Fibroblast of the aortic adventitia (primary cell): ENCODE data around the gene NOTCH1. TPM values are rescaled to one million over a fixed set of nuclear protein-coding genes. Genes with fewer than 3 reads are reported as not detected.

ENCODE experiments used
- DNase-seq: peaks from one replicate; pipeline ENCODE4 v3.0.0-alpha.2; 2010; ENCODE audit warnings: low read depth
- H3K4me3 ChIP-seq: 2 replicates; pipeline ENCODE4 v1.5.1; 2011; ENCODE audit warnings: low read depth, mild to moderate bottlenecking, control low read depth, low read length, moderate library complexity
- CTCF ChIP-seq: IDR thresholded peaks from 2 replicates; pipeline ENCODE4 v1.5.1; 2011; ENCODE audit warnings: mild to moderate bottlenecking, low read length, control low read depth, inconsistent platforms; ENCODE audit not compliant: insufficient read depth
- total RNA-seq: library from RNA; depleted of rRNA; stranded (reverse); fragments of >200 nt; gene quantifications from 2 replicates; pipeline ENCODE4 v1.2.3, GENCODE V29; 2012; ENCODE audit warnings: low replicate concordance

Gene NOTCH1
- total RNA-seq, 1 donor: 8.8 TPM

GRCh38 chr9:136537896-136538598 lies 7.8 kb downstream of the NOTCH1 start:
- DNase-seq: peak; percentile 23
- no peak overlapping the region for H3K4me3 ChIP-seq
- TF ChIP-seq CTCF: no peak

DNA sequence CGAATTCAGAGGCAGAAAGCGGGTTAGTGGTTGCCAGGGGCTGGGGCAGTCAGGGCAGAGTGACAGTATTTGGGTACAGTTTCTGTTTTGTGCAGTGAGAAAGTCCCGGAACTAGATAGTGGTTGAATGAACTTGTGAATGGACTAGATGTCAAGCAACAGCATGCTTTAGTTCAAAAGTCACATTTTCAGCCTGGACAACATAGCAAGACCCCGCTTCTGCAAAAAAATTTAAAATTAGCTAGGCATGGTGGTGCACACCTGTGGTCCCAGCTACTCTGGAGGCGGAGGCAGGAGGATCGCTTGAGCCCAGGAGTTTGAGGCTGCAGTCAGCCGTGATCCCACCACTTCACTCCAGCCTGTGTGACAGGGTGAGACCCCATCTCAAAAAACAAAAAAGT lies 8.4 kb downstream of the NOTCH1 start:
- no peak for TF ChIP-seq CTCF
- no peak for DNase-seq
- no peak overlapping the region for H3K4me3 ChIP-seq

DNA sequence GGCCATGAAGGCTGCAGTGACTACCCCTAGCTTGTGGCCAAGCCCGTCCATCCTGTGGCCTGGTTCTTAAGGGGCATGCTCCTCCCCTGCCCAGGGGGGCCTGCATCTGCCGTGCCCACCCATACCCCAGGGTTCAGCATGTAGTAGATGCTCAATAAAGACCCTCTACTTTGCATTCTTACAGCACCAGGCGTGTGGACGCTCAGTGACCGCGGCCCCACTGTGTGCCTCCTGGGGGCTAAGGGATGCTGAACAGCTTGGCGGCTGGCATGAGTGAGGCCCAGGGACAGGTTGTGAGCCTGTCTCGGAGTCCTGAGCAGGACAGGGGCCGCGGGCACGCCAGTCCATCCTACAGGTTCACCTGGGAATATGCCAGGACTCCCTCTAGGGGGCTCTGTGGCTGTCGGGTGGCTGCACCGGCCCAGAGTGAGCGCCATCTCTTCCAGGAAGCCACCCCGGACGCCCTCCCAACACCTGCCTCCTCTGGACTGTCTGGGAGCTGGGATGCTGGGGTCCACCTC lies 9.1 kb downstream of the NOTCH1 start:
- DNase-seq: no peak
- no peak for TF ChIP-seq CTCF
- H3K4me3 ChIP-seq: no peak overlapping the region

- no peak overlapping the region for H3K4me3 ChIP-seq
- no peak for TF ChIP-seq CTCF
- no peak for DNase-seq
Measured at GRCh38 chr9:136536051-136536720, 9.7 kb downstream of the NOTCH1 start.

DNA sequence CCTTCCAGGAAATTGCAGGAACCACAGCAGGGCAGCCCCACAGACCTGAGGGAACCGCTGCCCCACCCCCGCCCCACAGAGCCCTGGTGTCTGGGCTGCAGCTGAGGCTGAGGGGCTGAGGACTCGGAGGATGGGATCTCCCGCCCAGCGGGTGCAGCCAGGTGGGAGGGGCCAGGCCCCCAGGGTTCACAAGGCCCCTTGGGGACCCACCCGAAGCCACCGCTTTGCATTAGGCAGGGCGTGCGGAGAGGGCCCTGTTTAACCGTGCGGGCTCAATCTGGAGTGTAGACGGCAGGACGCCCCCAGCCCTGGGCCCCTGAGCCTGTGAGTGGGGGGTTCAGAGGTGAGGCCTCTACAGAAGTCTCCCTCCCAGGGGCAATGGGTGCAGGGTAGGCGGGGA lies 10.8 kb downstream of the NOTCH1 start:
- H3K4me3 ChIP-seq: no peak overlapping the region
- no peak for DNase-seq
- TF ChIP-seq CTCF: no peak

- no peak for DNase-seq
- no peak overlapping the region for H3K4me3 ChIP-seq
- no peak for TF ChIP-seq CTCF
Measured at GRCh38 chr9:136534366-136534765, 11.5 kb downstream of the NOTCH1 start.
